ENCODE data around the gene CBX8. TPM values are rescaled to one million over a fixed set of nuclear protein-coding genes. Genes with fewer than 3 reads are reported as not detected.

CBX8 gene
- total and polyA plus RNA-seq, 12 donors, result 2.2 to 9.3 (median 5.4) TPM

GRCh38 chr17:79812353-79813258 lies 15.7 kb upstream of the CBX8 start:
- no peak for DNase-seq
- intact Hi-C loops (cut with DNase I), result loop anchor here in 1 of 10 donors (5.0 kb wide), 1 partner anchor 180 kb away; no protein-coding TSS in a partner anchor
- H3K27ac ChIP-seq, result no peak overlapping the region
- no peaks in the 10 kb centered on the region for H3K9me3 ChIP-seq
- no peak for TF ChIP-seq CTCF (IDR thresholded peaks at IDR 0.05)
- H3K4me3 ChIP-seq, result peak overlapping the region in 9 of 10 donors; percentile 20 to 45 (median 34)
- ATAC-seq, result no peak
- peaks cover 35 to 96% (median 87%) of the 10 kb centered on the region in 7 donors for H3K27me3 ChIP-seq
- no peaks in the 10 kb centered on the region for H3K36me3 ChIP-seq
- H3K4me1 ChIP-seq, result peaks cover 20 to 59% (median 45%) of the 10 kb centered on the region in 9 donors
- 16 to 29% methylated on average over 70 to 72 of the region's 72 CpGs for WGBS, 2 donors

- Histone ChIP-seq H3K36me3 (no peaks in the 10 kb centered on the region), H3K4me1 (peaks cover 20 to 59% (median 45%) of the 10 kb centered on the region in 9 donors), H3K27me3 (peaks cover 35 to 96% (median 93%) of the 10 kb centered on the region in 7 donors), H3K4me3 (peak overlapping the region in 4 of 10 donors; percentile 6 to 39 (median 36)), H3K27ac (no peak overlapping the region), H3K9me3 (no peaks in the 10 kb centered on the region)
- DNase-seq (no peak), ATAC-seq (no peak)
- 23 to 30% methylated on average over 20 of the region's 20 CpGs for WGBS, 2 donors
- no peak for TF ChIP-seq CTCF (IDR thresholded peaks at IDR 0.05)
- intact Hi-C loops (cut with DNase I), result loop anchor here in 2 of 10 donors (2.0 to 5.0 kb wide), 3 partner anchors 25 to 180 kb away; partner anchors contain the start of gene CBX4 (in 1 of the 2)
Measured at GRCh38 chr17:79811868-79812352, 15.0 kb upstream of the CBX8 start.

- Histone ChIP-seq H3K27me3 (peaks cover 42 to 96% (median 94%) of the 10 kb centered on the region in 7 donors), H3K4me1 (peaks cover 20 to 62% (median 45%) of the 10 kb centered on the region in 9 donors), H3K36me3 (no peaks in the 10 kb centered on the region), H3K4me3 (peak overlapping the region in 8 of 10 donors; percentile 6 to 39 (median 32)), H3K27ac (no peak overlapping the region), H3K9me3 (no peaks in the 10 kb centered on the region)
- intact Hi-C loops (cut with DNase I), result loop anchor here in 2 of 10 donors (2.0 to 5.0 kb wide), 3 partner anchors 26 to 181 kb away; partner anchors contain the start of gene CBX4 (in 1 of the 2)
- DNase-seq, result no peak
- ATAC-seq, result peak; percentile 50 to 81 (median 74)
- WGBS, 2 donors, result 1 to 2% methylated on average over 66 of the region's 66 CpGs
- peak; percentile 44 to 82 (median 67) for TF ChIP-seq CTCF (IDR thresholded peaks at IDR 0.05)
Measured at GRCh38 chr17:79811011-79811867, 14.4 kb upstream of the CBX8 start.
